Rectal smooth muscle tissue (tissue), 1 donor: Measurements from ENCODE around the gene LRRC28.

ENCODE experiments used
- H3K27ac ChIP-seq: one replicate; pipeline ENCODE4 v1.7.0; 2013; ENCODE audit warnings: low read depth, low read length, inconsistent platforms
- H3K27me3 ChIP-seq: one replicate; pipeline ENCODE4 v1.7.0; 2013; ENCODE audit warnings: low read length; ENCODE audit not compliant: control insufficient read depth, insufficient read depth
- H3K36me3 ChIP-seq: one replicate; pipeline ENCODE4 v1.7.0; 2013; ENCODE audit warnings: low read length; ENCODE audit not compliant: control insufficient read depth, insufficient read depth
- H3K4me1 ChIP-seq: one replicate; pipeline ENCODE4 v1.7.0; 2013; ENCODE audit warnings: low read length; ENCODE audit not compliant: control insufficient read depth, insufficient read depth
- H3K4me3 ChIP-seq: one replicate; pipeline ENCODE4 v1.7.0; 2013; ENCODE audit warnings: low read length
- H3K9ac ChIP-seq: one replicate; pipeline ENCODE4 v1.7.0; 2013; ENCODE audit warnings: low read length

The LRRC28 gene

GRCh38 chr15:99320374-99321215 is 69.3 kb downstream of the LRRC28 start:
- no peak overlapping the region for H3K27ac ChIP-seq
- no peaks in the 10 kb centered on the region for H3K4me1 ChIP-seq
- no peak overlapping the region for H3K4me3 ChIP-seq
- H3K9ac ChIP-seq: no peak overlapping the region
- no peaks in the 10 kb centered on the region for H3K27me3 ChIP-seq
- H3K36me3 ChIP-seq: no peaks in the 10 kb centered on the region

GRCh38 chr15:99321468-99321867 is 70.2 kb downstream of the LRRC28 start:
- H3K27me3 ChIP-seq: no peaks in the 10 kb centered on the region
- H3K36me3 ChIP-seq: no peaks in the 10 kb centered on the region
- no peak overlapping the region for H3K9ac ChIP-seq
- H3K4me3 ChIP-seq: no peak overlapping the region
- H3K4me1 ChIP-seq: no peaks in the 10 kb centered on the region
- no peak overlapping the region for H3K27ac ChIP-seq

- Histone ChIP-seq H3K27ac (no peak overlapping the region), H3K4me1 (no peaks in the 10 kb centered on the region), H3K27me3 (no peaks in the 10 kb centered on the region), H3K9ac (no peak overlapping the region), H3K4me3 (no peak overlapping the region), H3K36me3 (no peaks in the 10 kb centered on the region)
Observed at GRCh38 chr15:99322643-99323405, 71.5 kb downstream of the LRRC28 start.

GRCh38 chr15:99324082-99324620 is 72.9 kb downstream of the LRRC28 start:
- H3K36me3 ChIP-seq: no peaks in the 10 kb centered on the region
- H3K27ac ChIP-seq: no peak overlapping the region
- H3K9ac ChIP-seq: no peak overlapping the region
- no peaks in the 10 kb centered on the region for H3K27me3 ChIP-seq
- H3K4me1 ChIP-seq: no peaks in the 10 kb centered on the region
- H3K4me3 ChIP-seq: no peak overlapping the region

GRCh38 chr15:99324700-99325099 is 73.4 kb downstream of the LRRC28 start:
- H3K9ac ChIP-seq: no peak overlapping the region
- H3K27ac ChIP-seq: no peak overlapping the region
- H3K27me3 ChIP-seq: no peaks in the 10 kb centered on the region
- H3K36me3 ChIP-seq: no peaks in the 10 kb centered on the region
- H3K4me1 ChIP-seq: no peaks in the 10 kb centered on the region
- H3K4me3 ChIP-seq: no peak overlapping the region

- no peaks in the 10 kb centered on the region for H3K36me3 ChIP-seq
- no peak overlapping the region for H3K9ac ChIP-seq
- H3K4me1 ChIP-seq: no peaks in the 10 kb centered on the region
- no peak overlapping the region for H3K27ac ChIP-seq
- no peaks in the 10 kb centered on the region for H3K27me3 ChIP-seq
- no peak overlapping the region for H3K4me3 ChIP-seq
Observed at GRCh38 chr15:99326235-99326634, 75.0 kb downstream of the LRRC28 start.

DNA sequence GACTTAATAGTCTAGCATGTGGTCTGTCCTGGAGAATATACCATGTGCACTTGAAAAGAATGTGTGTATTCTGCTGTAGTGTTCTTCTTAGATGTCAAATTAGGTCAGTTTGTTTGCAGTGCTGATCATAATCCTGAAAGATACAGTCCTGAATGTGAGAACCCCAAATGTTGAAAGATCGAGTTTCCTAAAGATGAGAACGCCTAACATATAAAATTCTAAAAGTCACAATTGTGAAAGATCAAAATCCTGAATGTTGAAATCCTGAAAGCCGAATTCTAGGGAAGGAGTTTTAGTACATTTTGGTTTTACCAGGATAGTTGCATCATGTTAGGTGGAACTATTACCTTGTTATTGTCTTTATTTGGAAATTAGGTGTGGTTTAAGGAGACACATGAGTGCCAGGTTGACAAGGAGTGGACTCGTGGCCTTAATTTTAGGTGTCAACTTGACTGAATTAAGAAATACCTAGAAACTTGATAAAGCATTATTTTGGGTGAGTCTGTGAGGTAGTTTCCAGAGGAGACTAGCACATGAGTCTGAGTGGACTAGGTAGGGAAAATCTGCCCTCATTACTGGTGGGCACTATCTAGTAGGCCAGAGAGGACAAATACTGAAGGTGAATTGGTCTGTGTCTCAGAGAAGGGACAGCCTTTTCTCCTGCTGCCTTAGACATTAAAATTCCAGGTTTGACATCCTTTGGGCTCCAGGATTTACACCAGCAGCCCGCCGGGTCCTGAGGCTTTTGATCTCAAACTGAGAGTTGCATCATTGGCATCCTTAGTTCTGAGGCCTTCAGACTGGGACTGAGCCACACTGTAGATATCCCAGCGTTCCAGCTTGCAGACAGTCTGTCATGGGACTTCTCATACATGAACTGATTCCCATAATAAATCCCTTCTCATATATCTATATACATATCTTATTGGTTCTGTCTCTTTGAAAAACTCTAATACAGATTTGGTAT is 77.1 kb downstream of the LRRC28 start:
- Histone ChIP-seq H3K4me3 (no peak overlapping the region), H3K27ac (no peak overlapping the region), H3K27me3 (no peaks in the 10 kb centered on the region), H3K36me3 (no peaks in the 10 kb centered on the region), H3K4me1 (no peaks in the 10 kb centered on the region), H3K9ac (no peak overlapping the region)

GRCh38 chr15:99331381-99331780 is 80.1 kb downstream of the LRRC28 start:
- no peak overlapping the region for H3K4me3 ChIP-seq
- no peak overlapping the region for H3K9ac ChIP-seq
- no peak overlapping the region for H3K27ac ChIP-seq
- no peaks in the 10 kb centered on the region for H3K4me1 ChIP-seq
- no peaks in the 10 kb centered on the region for H3K27me3 ChIP-seq
- H3K36me3 ChIP-seq: no peaks in the 10 kb centered on the region

DNA sequence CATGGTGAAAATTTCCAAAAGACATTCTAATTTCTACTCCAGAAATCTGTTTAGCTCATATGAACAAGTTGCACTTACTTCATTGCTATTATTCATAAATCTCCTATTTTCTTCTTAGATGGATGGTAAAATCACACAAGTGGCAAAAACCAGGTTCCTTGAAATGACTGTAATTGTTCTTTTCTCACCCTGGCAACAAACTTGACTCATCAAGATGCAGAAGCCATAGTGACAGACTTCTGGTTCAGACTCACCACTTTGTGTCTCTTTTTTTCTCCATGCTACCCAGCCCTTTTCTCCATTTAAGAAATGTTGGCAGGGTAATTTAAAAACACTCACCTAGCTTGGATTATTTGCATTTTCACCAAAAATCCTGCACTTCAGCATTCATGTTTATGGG is 82.1 kb downstream of the LRRC28 start:
- Histone ChIP-seq H3K9ac (no peak overlapping the region), H3K36me3 (no peaks in the 10 kb centered on the region), H3K4me1 (no peaks in the 10 kb centered on the region), H3K4me3 (no peak overlapping the region), H3K27me3 (no peaks in the 10 kb centered on the region), H3K27ac (no peak overlapping the region)

GRCh38 chr15:99333981-99334380 is 82.7 kb downstream of the LRRC28 start:
- H3K9ac ChIP-seq: no peak overlapping the region
- H3K27me3 ChIP-seq: no peaks in the 10 kb centered on the region
- H3K4me1 ChIP-seq: no peaks in the 10 kb centered on the region
- H3K27ac ChIP-seq: no peak overlapping the region
- no peaks in the 10 kb centered on the region for H3K36me3 ChIP-seq
- H3K4me3 ChIP-seq: no peak overlapping the region

DNA sequence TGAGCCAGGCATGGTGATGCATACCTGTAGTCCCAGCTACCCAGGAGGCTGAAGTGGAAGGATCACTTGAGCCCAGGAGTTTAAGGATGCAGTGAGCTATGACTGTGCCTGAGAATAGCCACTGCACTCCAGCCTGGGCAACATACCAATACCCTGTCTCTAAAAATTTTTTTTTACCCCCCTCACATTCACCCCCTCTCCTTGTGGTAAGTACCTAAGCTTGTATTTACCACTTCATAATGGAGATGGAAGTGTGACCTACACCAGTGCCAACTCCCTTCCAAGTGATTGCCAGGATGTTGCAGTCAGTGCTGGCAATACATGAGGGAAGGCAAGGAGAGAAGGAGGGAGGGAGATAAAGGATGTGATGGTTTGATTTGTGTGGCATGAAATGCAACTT is 84.2 kb downstream of the LRRC28 start:
- no peak overlapping the region for H3K9ac ChIP-seq
- no peaks in the 10 kb centered on the region for H3K4me1 ChIP-seq
- no peaks in the 10 kb centered on the region for H3K36me3 ChIP-seq
- H3K4me3 ChIP-seq: no peak overlapping the region
- H3K27me3 ChIP-seq: no peaks in the 10 kb centered on the region
- H3K27ac ChIP-seq: no peak overlapping the region

GRCh38 chr15:99336794-99337193 is 85.5 kb downstream of the LRRC28 start:
- no peaks in the 10 kb centered on the region for H3K4me1 ChIP-seq
- no peak overlapping the region for H3K27ac ChIP-seq
- H3K9ac ChIP-seq: no peak overlapping the region

More at GRCh38 chr15:99336794-99337193, 85.5 kb downstream of the LRRC28 start:
- no peak overlapping the region for H3K4me3 ChIP-seq
- no peaks in the 10 kb centered on the region for H3K36me3 ChIP-seq
- H3K27me3 ChIP-seq: no peaks in the 10 kb centered on the region
